ENCODE results near the gene ACMSD. TPM values are rescaled to one million over a fixed set of nuclear protein-coding genes. Genes with fewer than 3 reads are reported as not detected.

The ACMSD gene
- total and polyA plus RNA-seq, 10 of the 15 experiments (the other 5 are each of a cell fraction or from before 2014, with no cell fraction given): 0.08 TPM; not detected in 9

DNA sequence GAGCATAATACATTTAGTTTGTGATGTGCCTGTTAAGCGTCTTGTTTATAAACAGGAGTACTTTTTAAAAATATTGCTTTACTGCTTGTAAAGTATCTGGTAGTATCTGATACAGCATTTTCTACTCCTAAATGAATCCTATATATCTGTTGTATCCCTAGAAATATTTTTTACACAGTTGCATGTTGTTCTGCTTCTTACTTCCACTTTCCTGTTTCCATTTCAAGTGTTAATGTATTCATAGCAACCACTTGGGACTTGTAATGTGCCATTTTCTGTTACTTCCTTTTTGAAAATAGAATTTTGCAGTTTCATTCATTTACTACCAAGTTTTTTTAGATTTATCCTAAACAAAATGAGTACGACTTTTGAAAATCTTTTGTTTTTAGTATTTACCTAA, 105.1 kb downstream of the ACMSD start:
- FAIRE-seq: no peak
- TF ChIP-seq POLR2AphosphoS2 (IDR thresholded peaks at IDR 0.05; ENCODE audit: low read depth, low read length): no peak
- TF ChIP-seq IKZF2 (IDR thresholded peaks at IDR 0.05): peak in 1 of 2 experiments; percentile 52; a peak in 2 of 4 replicates
- TF ChIP-seq, protein P1, sequence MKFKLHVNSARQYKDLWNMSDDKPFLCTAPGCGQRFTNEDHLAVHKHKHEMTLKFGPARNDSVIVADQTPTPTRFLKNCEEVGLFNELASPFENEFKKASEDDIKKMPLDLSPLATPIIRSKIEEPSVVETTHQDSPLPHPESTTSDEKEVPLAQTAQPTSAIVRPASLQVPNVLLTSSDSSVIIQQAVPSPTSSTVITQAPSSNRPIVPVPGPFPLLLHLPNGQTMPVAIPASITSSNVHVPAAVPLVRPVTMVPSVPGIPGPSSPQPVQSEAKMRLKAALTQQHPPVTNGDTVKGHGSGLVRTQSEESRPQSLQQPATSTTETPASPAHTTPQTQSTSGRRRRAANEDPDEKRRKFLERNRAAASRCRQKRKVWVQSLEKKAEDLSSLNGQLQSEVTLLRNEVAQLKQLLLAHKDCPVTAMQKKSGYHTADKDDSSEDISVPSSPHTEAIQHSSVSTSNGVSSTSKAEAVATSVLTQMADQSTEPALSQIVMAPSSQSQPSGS (IDR thresholded peaks at IDR 0.05; ENCODE audit: low read length): 0 out of 2 replicates have a peak, but pooled peaks have one; percentile 21
- TF ChIP-seq, protein P2, sequence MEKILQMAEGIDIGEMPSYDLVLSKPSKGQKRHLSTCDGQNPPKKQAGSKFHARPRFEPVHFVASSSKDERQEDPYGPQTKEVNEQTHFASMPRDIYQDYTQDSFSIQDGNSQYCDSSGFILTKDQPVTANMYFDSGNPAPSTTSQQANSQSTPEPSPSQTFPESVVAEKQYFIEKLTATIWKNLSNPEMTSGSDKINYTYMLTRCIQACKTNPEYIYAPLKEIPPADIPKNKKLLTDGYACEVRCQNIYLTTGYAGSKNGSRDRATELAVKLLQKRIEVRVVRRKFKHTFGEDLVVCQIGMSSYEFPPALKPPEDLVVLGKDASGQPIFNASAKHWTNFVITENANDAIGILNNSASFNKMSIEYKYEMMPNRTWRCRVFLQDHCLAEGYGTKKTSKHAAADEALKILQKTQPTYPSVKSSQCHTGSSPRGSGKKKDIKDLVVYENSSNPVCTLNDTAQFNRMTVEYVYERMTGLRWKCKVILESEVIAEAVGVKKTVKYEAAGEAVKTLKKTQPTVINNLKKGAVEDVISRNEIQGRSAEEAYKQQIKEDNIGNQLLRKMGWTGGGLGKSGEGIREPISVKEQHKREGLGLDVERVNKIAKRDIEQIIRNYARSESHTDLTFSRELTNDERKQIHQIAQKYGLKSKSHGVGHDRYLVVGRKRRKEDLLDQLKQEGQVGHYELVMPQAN (conservative IDR thresholded peaks at IDR 0.05): no peak
- TF ChIP-seq ETV6 (conservative IDR thresholded peaks at IDR 0.05 in 1 of 2, IDR thresholded peaks at IDR 0.05 in 1 of 2; ENCODE audit: borderline replicate concordance in 1 of 2, low read depth in 1 of 2): peak in 1 of 2 experiments; percentile 21; a peak in 1 of 4 replicates
- TF ChIP-seq, protein P3, sequence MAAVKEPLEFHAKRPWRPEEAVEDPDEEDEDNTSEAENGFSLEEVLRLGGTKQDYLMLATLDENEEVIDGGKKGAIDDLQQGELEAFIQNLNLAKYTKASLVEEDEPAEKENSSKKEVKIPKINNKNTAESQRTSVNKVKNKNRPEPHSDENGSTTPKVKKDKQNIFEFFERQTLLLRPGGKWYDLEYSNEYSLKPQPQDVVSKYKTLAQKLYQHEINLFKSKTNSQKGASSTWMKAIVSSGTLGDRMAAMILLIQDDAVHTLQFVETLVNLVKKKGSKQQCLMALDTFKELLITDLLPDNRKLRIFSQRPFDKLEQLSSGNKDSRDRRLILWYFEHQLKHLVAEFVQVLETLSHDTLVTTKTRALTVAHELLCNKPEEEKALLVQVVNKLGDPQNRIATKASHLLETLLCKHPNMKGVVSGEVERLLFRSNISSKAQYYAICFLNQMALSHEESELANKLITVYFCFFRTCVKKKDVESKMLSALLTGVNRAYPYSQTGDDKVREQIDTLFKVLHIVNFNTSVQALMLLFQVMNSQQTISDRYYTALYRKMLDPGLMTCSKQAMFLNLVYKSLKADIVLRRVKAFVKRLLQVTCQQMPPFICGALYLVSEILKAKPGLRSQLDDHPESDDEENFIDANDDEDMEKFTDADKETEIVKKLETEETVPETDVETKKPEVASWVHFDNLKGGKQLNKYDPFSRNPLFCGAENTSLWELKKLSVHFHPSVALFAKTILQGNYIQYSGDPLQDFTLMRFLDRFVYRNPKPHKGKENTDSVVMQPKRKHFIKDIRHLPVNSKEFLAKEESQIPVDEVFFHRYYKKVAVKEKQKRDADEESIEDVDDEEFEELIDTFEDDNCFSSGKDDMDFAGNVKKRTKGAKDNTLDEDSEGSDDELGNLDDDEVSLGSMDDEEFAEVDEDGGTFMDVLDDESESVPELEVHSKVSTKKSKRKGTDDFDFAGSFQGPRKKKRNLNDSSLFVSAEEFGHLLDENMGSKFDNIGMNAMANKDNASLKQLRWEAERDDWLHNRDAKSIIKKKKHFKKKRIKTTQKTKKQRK (IDR thresholded peaks at IDR 0.05; ENCODE audit: low read depth, low read length): no peak
- no peak for TF ChIP-seq PAX5 (IDR thresholded peaks at IDR 0.05; ENCODE audit: borderline replicate concordance, low read depth, low read length)
- TF ChIP-seq NFYB (IDR thresholded peaks at IDR 0.05; ENCODE audit: insufficient read depth, low read depth, low read length): no peak
- no peak for TF ChIP-seq RAD21 (IDR thresholded peaks at IDR 0.05; ENCODE audit: insufficient read depth, low read depth, low read length)
- TF ChIP-seq MEF2A (IDR thresholded peaks at IDR 0.05; ENCODE audit: insufficient read depth, low read depth, low read length): no peak
- TF ChIP-seq ZNF217 (IDR thresholded peaks at IDR 0.05): no peak
- TF ChIP-seq TCF12 (IDR thresholded peaks at IDR 0.05; ENCODE audit: low read depth, low read length): no peak
- no peak for TF ChIP-seq PAX8 (IDR thresholded peaks at IDR 0.05)
- TF ChIP-seq, protein P4, sequence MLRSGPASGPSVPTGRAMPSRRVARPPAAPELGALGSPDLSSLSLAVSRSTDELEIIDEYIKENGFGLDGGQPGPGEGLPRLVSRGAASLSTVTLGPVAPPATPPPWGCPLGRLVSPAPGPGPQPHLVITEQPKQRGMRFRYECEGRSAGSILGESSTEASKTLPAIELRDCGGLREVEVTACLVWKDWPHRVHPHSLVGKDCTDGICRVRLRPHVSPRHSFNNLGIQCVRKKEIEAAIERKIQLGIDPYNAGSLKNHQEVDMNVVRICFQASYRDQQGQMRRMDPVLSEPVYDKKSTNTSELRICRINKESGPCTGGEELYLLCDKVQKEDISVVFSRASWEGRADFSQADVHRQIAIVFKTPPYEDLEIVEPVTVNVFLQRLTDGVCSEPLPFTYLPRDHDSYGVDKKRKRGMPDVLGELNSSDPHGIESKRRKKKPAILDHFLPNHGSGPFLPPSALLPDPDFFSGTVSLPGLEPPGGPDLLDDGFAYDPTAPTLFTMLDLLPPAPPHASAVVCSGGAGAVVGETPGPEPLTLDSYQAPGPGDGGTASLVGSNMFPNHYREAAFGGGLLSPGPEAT (IDR thresholded peaks at IDR 0.05; ENCODE audit: low read depth): peak; percentile 41; the same call in 1 of the 2 replicates
- TF ChIP-seq ATF7 (IDR thresholded peaks at IDR 0.05; ENCODE audit: low read depth): peak; percentile 42; the same call in 1 of the 2 replicates
- peak; percentile 76 for TF ChIP-seq MEF2B (IDR thresholded peaks at IDR 0.05; ENCODE audit: partially characterized antibody, poor library complexity, severe bottlenecking)

More for the DNA sequence above, 105.1 kb downstream of the ACMSD start:
- H3K36me3 ChIP-seq (ENCODE audit: control insufficient read depth in 2 of 2, insufficient read depth in 2 of 2, low read length in 1 of 2): peaks cover 7 to 33% of the 10 kb centered on the region in 2 experiments
- peaks cover 6% of the 10 kb centered on the region for H3K79me2 ChIP-seq (ENCODE audit: control insufficient read depth, insufficient read depth, low read length)
- POLR2A ChIA-PET: no interaction called here
- H3K9ac ChIP-seq (ENCODE audit: control insufficient read depth, insufficient read depth, low read length): no peak overlapping the region
- H3K27me3 ChIP-seq (replicated peaks in 1 of 2; ENCODE audit: control insufficient read depth in 2 of 2, insufficient read depth in 2 of 2, low read length in 1 of 2): no peaks in the 10 kb centered on the region
- no peak overlapping the region for H3K4me3 ChIP-seq
- H3K27ac ChIP-seq (ENCODE audit: control insufficient read depth, insufficient read depth): peak overlapping the region; percentile 28; the same call in 1 of the 2 replicates
- H2AFZ ChIP-seq (ENCODE audit: control insufficient read depth, low read depth, low read length): no peak overlapping the region
- SMC1A ChIA-PET (ENCODE audit: uncharacterized antibody, unreplicated experiment): interaction anchor here (1.5 kb wide), 1 partner anchor 26 kb away, joined by 4 read pairs; no protein-coding TSS in a partner anchor
- in situ Hi-C loops (cut with MboI) (no loop called here), intact Hi-C loops (cut with micrococcal nuclease; ENCODE audit: unreplicated experiment) (no loop called here)
- CTCF ChIA-PET: interaction anchor here (0.8 to 1.1 kb wide), 2 partner anchors 16 to 61 kb away, joined by 3 to 5 read pairs; no protein-coding TSS in a partner anchor
- peak; percentile 9 for DNase-seq (ENCODE audit: low read depth, low spot score)
- peak; percentile 93 for ATAC-seq
- RAD21 ChIA-PET (ENCODE audit: unreplicated experiment): no interaction called here
- H4K20me1 ChIP-seq (ENCODE audit: control insufficient read depth, insufficient read depth): no peaks in the 10 kb centered on the region; the same call in 1 of the 2 replicates
- WGBS (ENCODE audit: insufficient coverage, insufficient replicate concordance, low lambda C conversion rate, missing lambda C conversion rate): 3% methylated on average over 2 of the region's 2 CpGs
- no peaks in the 10 kb centered on the region for H3K9me3 ChIP-seq (replicated peaks; ENCODE audit: control insufficient read depth, insufficient read depth, low read length)
- no TSS peak for BruUV-seq (replicated peaks)
- H3K4me1 ChIP-seq (ENCODE audit: control insufficient read depth, insufficient read depth, low read length): peaks cover 14% of the 10 kb centered on the region
- H3K4me2 ChIP-seq (ENCODE audit: control insufficient read depth, insufficient read depth): peak overlapping the region; percentile 40

Data from GM12878 (cell line).